ENCODE measurements around the gene FMN1. TPM values are rescaled to one million over a fixed set of nuclear protein-coding genes. Genes with fewer than 3 reads are reported as not detected.

Gene FMN1
- total RNA-seq, 1 experiment from 2014 or later: 2.4 TPM

DNA sequence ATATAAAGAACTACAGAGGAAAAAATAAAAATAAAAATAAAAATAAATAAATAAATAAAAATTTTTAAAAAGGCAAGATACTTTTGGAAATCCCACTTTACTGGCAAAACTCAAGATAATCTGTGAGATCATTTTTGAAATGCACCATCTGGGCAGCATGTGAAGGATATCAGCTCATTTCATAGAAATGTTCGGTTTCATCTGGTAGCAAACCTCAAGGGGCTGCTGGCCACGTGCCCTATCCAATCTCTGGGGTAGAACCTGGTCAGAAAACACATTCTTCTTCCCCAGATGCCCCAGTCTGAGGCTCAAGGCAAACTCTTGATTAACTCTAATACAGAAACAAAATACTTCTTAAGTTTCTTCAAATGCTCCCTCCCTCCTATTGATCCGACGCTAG, 166.0 kb downstream of the FMN1 start:
- Histone ChIP-seq H3K4me3 (ENCODE audit: low read length) (no peak overlapping the region), H3K27me3 (ENCODE audit: low read length) (no peaks in the 10 kb centered on the region), H3K36me3 (ENCODE audit: low read depth, low read length) (no peaks in the 10 kb centered on the region), H3K9ac (ENCODE audit: low read length) (no peak overlapping the region), H3K27ac (ENCODE audit: low read length) (no peak overlapping the region), H2AFZ (ENCODE audit: low read length) (no peak overlapping the region), H3K79me2 (ENCODE audit: low read length) (no peaks in the 10 kb centered on the region), H3K9me3 (ENCODE audit: low read length) (no peaks in the 10 kb centered on the region), H3K4me2 (ENCODE audit: low read length) (no peak overlapping the region), H3K4me1 (ENCODE audit: insufficient read depth, low read length) (peaks cover 32% of the 10 kb centered on the region), H3K9me2 (replicated peaks; ENCODE audit: low read length) (no peaks in the 10 kb centered on the region), H4K20me1 (ENCODE audit: low read length) (no peaks in the 10 kb centered on the region), H3F3A (ENCODE audit: low read length, unreplicated experiment) (no peaks in the 10 kb centered on the region)
- POLR2A ChIA-PET (ENCODE audit: unreplicated experiment): no interaction called here
- intact Hi-C loops (cut with micrococcal nuclease): loop anchor here (10.0 kb wide), 1 partner anchor 176 kb away; no protein-coding TSS in a partner anchor
- BruUV-seq (replicated peaks): no TSS peak
- TF ChIP-seq EZH2phosphoT487 (IDR thresholded peaks at IDR 0.05; ENCODE audit: borderline replicate concordance, low read length) (no peak), EZH2 (IDR thresholded peaks at IDR 0.05; ENCODE audit: low read length, unreplicated experiment) (no peak)
- TF ChIP-seq, protein P1, sequence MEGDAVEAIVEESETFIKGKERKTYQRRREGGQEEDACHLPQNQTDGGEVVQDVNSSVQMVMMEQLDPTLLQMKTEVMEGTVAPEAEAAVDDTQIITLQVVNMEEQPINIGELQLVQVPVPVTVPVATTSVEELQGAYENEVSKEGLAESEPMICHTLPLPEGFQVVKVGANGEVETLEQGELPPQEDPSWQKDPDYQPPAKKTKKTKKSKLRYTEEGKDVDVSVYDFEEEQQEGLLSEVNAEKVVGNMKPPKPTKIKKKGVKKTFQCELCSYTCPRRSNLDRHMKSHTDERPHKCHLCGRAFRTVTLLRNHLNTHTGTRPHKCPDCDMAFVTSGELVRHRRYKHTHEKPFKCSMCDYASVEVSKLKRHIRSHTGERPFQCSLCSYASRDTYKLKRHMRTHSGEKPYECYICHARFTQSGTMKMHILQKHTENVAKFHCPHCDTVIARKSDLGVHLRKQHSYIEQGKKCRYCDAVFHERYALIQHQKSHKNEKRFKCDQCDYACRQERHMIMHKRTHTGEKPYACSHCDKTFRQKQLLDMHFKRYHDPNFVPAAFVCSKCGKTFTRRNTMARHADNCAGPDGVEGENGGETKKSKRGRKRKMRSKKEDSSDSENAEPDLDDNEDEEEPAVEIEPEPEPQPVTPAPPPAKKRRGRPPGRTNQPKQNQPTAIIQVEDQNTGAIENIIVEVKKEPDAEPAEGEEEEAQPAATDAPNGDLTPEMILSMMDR (conservative IDR thresholded peaks at IDR 0.05; ENCODE audit: low read depth, low read length): no peak
- CTCF ChIA-PET: interaction anchor here (1.1 kb wide), 1 partner anchor 379 kb away, joined by 4 read pairs; no protein-coding TSS in a partner anchor
- DNase-seq: no peak
- ATAC-seq: no peak

DNA sequence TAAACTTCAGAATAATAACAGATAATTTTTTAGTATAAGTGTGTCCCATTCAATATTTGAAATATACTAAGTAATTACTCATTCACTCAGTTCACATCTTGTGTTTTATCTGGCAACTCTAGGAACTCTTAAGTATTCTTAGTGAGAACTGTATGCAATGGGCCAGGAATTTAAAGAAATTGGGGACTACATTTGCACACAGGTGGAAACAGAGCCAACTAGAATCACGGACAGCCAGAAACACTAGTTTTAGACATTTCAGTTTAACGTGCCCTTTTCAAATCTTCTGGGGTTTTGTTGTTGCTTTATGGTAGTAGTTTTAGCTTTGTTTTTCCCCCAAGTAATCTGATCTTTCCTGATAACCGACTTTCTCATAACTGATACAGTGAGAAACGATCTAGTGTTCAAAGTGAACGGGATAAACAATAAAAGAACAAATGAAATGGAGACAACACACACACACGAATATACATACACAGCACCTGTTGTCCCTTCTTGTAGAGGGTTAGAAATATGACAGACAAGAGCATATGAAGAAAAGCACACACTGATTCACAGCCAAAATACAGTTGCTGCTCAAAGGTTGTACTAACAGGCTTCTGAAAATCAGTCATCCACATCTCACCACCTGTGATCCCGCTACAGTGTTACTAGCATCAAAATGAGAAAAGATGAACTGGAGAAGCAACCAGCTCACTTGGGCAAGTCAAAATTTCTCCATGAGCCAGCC, 167.0 kb downstream of the FMN1 start:
- Histone ChIP-seq H3K9ac (ENCODE audit: low read length) (no peak overlapping the region), H3K27ac (ENCODE audit: low read length) (no peak overlapping the region), H3K4me3 (ENCODE audit: low read length) (no peak overlapping the region), H3K4me1 (ENCODE audit: insufficient read depth, low read length) (peaks cover 38% of the 10 kb centered on the region), H3K27me3 (ENCODE audit: low read length) (no peaks in the 10 kb centered on the region), H3K36me3 (ENCODE audit: low read depth, low read length) (no peaks in the 10 kb centered on the region), H3K9me2 (replicated peaks; ENCODE audit: low read length) (no peaks in the 10 kb centered on the region), H3K9me3 (ENCODE audit: low read length) (no peaks in the 10 kb centered on the region), H2AFZ (ENCODE audit: low read length) (no peak overlapping the region), H4K20me1 (ENCODE audit: low read length) (no peaks in the 10 kb centered on the region), H3F3A (ENCODE audit: low read length, unreplicated experiment) (no peaks in the 10 kb centered on the region), H3K4me2 (ENCODE audit: low read length) (no peak overlapping the region), H3K79me2 (ENCODE audit: low read length) (no peaks in the 10 kb centered on the region)
- DNase-seq: no peak
- no TSS peak for BruUV-seq (replicated peaks)
- TF ChIP-seq EZH2phosphoT487 (IDR thresholded peaks at IDR 0.05; ENCODE audit: borderline replicate concordance, low read length): no peak
- intact Hi-C loops (cut with micrococcal nuclease): loop anchor here (10.0 kb wide), 1 partner anchor 177 kb away; no protein-coding TSS in a partner anchor
- ChIA-PET POLR2A (ENCODE audit: unreplicated experiment) (interaction anchor here (0.5 to 0.6 kb wide), 2 partner anchors 60 to 105 kb away, joined by 3 to 6 read pairs; no protein-coding TSS in a partner anchor), CTCF (no interaction called here)
- ATAC-seq: no peak

DNA sequence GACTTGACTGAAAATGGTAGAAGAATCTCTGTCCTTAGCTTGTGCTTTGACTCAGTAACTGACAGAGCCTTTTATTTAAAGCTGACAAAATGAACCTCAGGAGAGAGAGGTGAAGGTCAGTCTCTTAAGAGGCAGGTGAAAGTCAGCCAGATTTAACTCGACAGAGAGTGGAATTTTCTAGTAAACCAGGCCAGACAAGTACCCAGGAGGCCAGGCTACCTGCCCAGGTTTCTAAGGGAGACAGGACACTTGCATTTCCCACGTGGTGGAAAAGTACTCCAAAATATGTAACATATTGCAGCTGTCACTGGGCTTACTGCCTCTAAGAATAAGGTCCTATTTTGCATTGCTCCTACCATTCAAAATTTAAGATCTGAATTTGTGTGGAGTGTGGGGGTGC, 167.9 kb downstream of the FMN1 start:
- DNase-seq (no peak), ATAC-seq (no peak)
- ChIA-PET CTCF (no interaction called here), POLR2A (ENCODE audit: unreplicated experiment) (interaction anchor here (0.6 kb wide), 1 partner anchor 106 kb away, joined by 6 read pairs; no protein-coding TSS in a partner anchor)
- Histone ChIP-seq H3K79me2 (ENCODE audit: low read length) (no peaks in the 10 kb centered on the region), H3K4me2 (ENCODE audit: low read length) (no peak overlapping the region), H3K4me1 (ENCODE audit: insufficient read depth, low read length) (peaks cover 36% of the 10 kb centered on the region), H4K20me1 (ENCODE audit: low read length) (no peaks in the 10 kb centered on the region), H3K9me3 (ENCODE audit: low read length) (no peaks in the 10 kb centered on the region), H3K27ac (ENCODE audit: low read length) (no peak overlapping the region), H2AFZ (ENCODE audit: low read length) (no peak overlapping the region), H3K9me2 (replicated peaks; ENCODE audit: low read length) (no peaks in the 10 kb centered on the region), H3K36me3 (ENCODE audit: low read depth, low read length) (no peaks in the 10 kb centered on the region), H3K4me3 (ENCODE audit: low read length) (no peak overlapping the region), H3K27me3 (ENCODE audit: low read length) (no peaks in the 10 kb centered on the region), H3F3A (ENCODE audit: low read length, unreplicated experiment) (no peaks in the 10 kb centered on the region), H3K9ac (ENCODE audit: low read length) (no peak overlapping the region)
- no TSS peak for BruUV-seq (replicated peaks)
- intact Hi-C loops (cut with micrococcal nuclease): loop anchor here (10.0 kb wide), 1 partner anchor 178 kb away; no protein-coding TSS in a partner anchor
- no peak for TF ChIP-seq EZH2phosphoT487 (IDR thresholded peaks at IDR 0.05; ENCODE audit: borderline replicate concordance, low read length)
- no peak for TF ChIP-seq EZH2 (IDR thresholded peaks at IDR 0.05; ENCODE audit: low read length, unreplicated experiment)
- TF ChIP-seq, protein P1 (conservative IDR thresholded peaks at IDR 0.05; ENCODE audit: low read depth, low read length): no peak

All from PC-3 (cell line).